AML-193 (cell line): ENCODE results near the gene SNX9.
"Not testable (repeated sequence)": the region's sequence is repeated elsewhere in the genome, so short reads cannot be mapped to it uniquely, and the experiment has no call there.

Experiments used
- DNase-seq, 2 experiments: peaks; one replicate each; lab custom pipeline; 2025; lab: John Stamatoyannopoulos, UW

The SNX9 gene

DNA sequence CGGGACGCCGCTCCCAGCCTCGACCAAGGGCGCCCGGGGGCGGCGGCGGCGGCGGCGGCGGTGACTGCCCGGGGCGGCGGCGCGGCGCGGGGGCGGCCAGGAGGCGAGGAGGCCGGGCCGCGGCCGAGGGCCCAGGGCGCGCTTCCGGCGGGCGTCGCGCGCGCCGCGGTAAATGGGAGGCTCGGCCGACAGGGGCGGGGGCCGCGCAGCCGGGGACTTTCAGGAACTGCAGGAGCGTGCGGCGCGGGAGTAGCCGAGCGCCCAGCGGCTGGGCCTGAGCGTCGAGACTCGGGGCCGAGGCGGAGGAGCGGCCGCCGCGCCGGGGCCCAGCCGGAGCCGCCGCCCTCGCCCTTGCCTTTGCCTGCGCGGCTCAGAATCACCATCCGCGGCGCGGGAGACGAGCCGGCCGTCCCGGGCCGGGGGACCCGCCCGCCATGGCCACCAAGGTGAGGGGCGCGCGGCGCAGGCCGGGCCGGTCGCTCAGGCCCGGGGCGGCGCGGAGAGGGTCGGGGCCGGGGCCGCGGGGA is at the start of gene SNX9:
Gene SNX9 (plus strand): TSS at position 246 of the 527 bp plus-strand sequence. CDS start 189 bp downstream, at position 435.
- no peak for DNase-seq

- DNase-seq, result no peak
These were observed 49.7 kb upstream of the SNX9 start for GRCh38 chr6:157773248-157773773.

GRCh38 chr6:157774153-157775135 is 48.6 kb upstream of the SNX9 start:
- DNase-seq, result no peak

- no peak for DNase-seq
These were observed 47.7 kb upstream of the SNX9 start for GRCh38 chr6:157775376-157775775.

GRCh38 chr6:157777344-157777743 is 45.7 kb upstream of the SNX9 start:
- no peak for DNase-seq

DNA sequence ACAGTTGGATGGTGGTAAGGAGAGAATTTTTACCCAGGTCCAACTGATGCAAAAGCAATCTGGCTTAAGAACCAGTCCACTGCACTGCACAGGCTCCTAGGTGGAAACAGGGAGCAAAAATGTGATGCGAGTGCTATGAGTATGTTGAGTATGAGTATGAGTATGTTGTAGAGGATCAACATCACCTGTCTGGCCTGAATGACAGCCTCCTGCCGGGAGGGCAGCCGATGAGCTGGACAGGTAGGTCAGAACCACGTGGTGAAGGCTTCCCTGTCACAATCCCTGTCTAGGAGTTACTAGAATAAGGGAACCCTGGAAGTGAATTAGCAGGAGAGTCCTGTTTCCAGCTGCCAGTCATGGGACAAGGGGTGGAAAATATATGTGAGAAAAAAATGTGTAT is 44.3 kb upstream of the SNX9 start:
- DNase-seq, result no peak

- no peak for DNase-seq
These were observed 43.1 kb upstream of the SNX9 start for GRCh38 chr6:157779705-157780604.

DNA sequence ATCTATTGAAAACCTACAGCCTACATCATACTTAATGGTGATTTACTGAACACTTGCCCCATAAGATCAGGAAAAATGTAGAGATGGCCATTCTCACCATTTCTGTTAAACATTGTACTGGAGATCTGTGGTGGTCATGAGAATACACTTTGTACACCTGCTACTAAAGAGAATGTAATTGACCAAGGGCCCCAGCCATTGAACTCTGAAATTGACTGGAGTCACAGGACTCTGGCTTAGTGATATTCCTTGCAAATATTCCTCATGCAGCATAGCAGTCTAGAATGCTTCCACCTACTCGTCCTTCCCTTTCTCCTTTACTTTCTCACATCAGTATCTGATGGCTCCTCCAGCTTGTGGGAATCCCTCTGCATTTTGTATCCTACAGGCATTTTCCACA is 37.4 kb upstream of the SNX9 start:
- DNase-seq, result no peak

DNA sequence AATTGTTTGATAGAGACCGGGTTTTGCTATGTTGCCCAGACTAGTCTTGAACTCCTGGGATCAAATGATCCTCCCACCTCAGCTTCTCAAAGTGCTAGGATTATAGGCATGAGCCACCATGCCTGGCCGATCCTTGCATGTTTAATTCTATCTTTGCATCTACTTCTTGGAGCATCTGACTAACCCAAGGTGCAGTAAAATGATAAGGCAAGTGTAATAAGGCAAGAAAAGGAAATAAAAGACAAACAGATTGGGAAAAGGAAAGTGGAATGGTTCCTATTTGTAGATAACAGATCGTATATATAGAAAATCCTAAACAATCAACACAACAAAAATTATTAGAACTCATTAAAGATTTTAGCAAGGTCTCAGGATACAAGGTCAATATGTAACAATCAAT is 36.8 kb upstream of the SNX9 start:
- DNase-seq, result no peak

- DNase-seq, result no peak
These were observed 36.0 kb upstream of the SNX9 start for GRCh38 chr6:157787080-157787479.

GRCh38 chr6:157788180-157788579 is 34.9 kb upstream of the SNX9 start:
- no peak for DNase-seq

- no peak for DNase-seq
These were observed 33.7 kb upstream of the SNX9 start for GRCh38 chr6:157789297-157789696.

DNA sequence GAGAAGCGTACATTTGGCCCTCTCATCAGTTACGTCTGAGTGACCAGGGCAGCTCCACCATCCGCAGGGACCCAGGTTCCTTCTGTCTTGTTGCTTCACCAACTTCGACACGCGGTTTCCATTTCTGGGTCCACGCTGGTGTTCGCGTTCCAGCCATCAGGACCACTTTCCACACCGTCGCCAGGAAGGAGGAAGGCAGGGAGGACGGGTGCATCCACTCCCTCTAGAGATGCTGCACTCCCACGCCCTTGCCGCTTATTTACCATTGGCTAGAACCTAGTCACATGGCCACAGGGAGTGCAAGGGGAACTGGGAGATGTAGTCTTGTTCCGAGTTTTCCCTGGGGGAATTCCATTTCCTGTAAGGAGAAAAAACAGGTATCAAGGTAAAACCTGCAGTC is 33.2 kb upstream of the SNX9 start:
- DNase-seq, result no peak

- no peak for DNase-seq
These were observed 32.4 kb upstream of the SNX9 start for GRCh38 chr6:157790548-157791160.

GRCh38 chr6:157791450-157791849 is 31.6 kb upstream of the SNX9 start:
- no peak for DNase-seq

DNA sequence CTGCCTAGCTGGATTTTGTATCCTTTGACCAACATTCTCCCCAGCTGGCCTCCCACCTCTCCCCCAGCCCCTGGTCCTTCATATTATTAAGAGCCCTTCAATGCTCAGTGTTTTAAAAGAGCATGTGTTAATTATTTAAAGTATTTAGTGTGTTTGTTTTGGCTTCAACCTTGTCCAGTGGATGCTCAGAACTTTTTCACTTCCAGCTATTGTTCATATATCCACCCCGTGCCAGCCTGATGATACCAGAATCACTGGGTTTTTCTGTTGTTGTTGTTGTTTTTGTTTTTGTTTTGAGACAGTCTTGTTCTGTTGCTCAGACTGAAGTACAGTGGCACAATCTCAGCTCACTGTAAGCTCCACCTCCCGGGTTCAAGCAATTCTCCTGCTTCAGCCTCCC is 30.4 kb upstream of the SNX9 start:
- DNase-seq, result no peak

- DNase-seq, result not testable (repeated sequence)
These were observed 29.0 kb upstream of the SNX9 start for GRCh38 chr6:157794012-157794411.

DNA sequence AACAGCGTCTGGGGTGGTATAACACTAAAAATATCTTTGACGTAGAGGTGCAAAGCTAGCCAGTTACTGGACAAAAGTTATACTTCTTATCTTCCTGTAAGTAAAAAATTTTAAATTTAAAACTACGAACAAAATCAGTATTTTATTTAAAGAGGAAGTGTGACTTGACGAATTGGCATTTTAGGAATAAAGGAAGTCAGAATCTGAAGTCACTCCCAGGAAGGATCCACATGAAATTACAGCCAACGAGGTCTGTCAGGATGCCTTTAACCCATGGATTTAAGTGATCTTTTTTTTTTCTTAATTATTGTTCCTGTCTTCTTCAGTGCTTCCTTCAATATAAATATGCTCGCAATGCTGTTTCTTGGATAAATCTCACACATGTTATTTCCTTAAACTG is 27.2 kb upstream of the SNX9 start:
- no peak for DNase-seq

- DNase-seq, result no peak
These were observed 24.2 kb upstream of the SNX9 start for GRCh38 chr6:157798851-157799250.

DNA sequence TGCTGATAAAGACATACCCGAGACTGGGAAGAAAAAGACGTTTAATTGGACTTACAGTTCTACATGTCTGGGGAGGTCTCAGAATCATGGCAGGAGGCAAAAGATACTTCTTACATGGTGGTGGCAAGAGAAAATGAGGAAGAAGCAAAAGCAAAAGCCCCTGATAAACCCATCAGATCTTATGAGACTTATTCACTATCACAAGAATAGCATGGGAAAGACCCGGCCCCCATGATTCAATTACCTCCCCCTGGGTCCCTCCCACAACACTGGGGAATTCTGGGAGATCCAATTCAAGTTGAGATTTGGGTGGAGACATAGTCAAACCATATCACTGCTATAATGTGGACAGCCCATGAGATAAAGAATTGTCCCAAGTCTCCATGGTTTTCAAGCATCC is 23.5 kb upstream of the SNX9 start:
- DNase-seq, result not testable (repeated sequence)

- peak in 1 of 2 experiments; percentile 21 for DNase-seq
These were observed 22.4 kb upstream of the SNX9 start for GRCh38 chr6:157800420-157801237.
